Activated gamma-delta T cell treated with Interleukin-2 at 50 U/mL for 16 hours (primary cell): ENCODE data around the gene OCA2.
"Not testable (repeated sequence)": the region's sequence is repeated elsewhere in the genome, so short reads cannot be mapped to it uniquely, and the experiment has no call there.

ENCODE experiments used
- DNase-seq: peaks from one replicate; pipeline ENCODE4 v3.0.0-alpha.2; 2020

OCA2 gene

GRCh38 chr15:27993544-27993943, 105.6 kb downstream of the OCA2 start:
- no peak for DNase-seq

- no peak for DNase-seq
Observed at GRCh38 chr15:27990521-27991515, 108.3 kb downstream of the OCA2 start.

GRCh38 chr15:27989838-27990237, 109.3 kb downstream of the OCA2 start:
- no peak for DNase-seq

- DNase-seq = no peak
Observed at GRCh38 chr15:27989427-27989826, 109.7 kb downstream of the OCA2 start.

- DNase-seq = no peak
Observed at GRCh38 chr15:27985099-27985498, 114.0 kb downstream of the OCA2 start.

- no peak for DNase-seq
Observed at GRCh38 chr15:27983496-27983895, 115.6 kb downstream of the OCA2 start.

GRCh38 chr15:27977696-27978095, 121.4 kb downstream of the OCA2 start:
- no peak for DNase-seq

GRCh38 chr15:27973886-27974285, 125.2 kb downstream of the OCA2 start:
- no peak for DNase-seq

GRCh38 chr15:27970661-27971392, 128.3 kb downstream of the OCA2 start:
- no peak for DNase-seq

GRCh38 chr15:27967541-27967940, 131.6 kb downstream of the OCA2 start:
- no peak for DNase-seq

GRCh38 chr15:27965546-27965945, 133.6 kb downstream of the OCA2 start:
- no peak for DNase-seq

- no peak for DNase-seq
Observed at GRCh38 chr15:27961801-27962200, 137.3 kb downstream of the OCA2 start.

- no peak for DNase-seq
Observed at GRCh38 chr15:27958911-27959578, 140.1 kb downstream of the OCA2 start.

- DNase-seq = no peak
Observed at GRCh38 chr15:27956285-27956684, 142.8 kb downstream of the OCA2 start.

- DNase-seq = no peak
Observed at GRCh38 chr15:27955087-27955486, 144.0 kb downstream of the OCA2 start.

- DNase-seq = not testable (repeated sequence)
Observed at GRCh38 chr15:27952593-27952992, 146.5 kb downstream of the OCA2 start.

- DNase-seq = no peak
Observed at GRCh38 chr15:27951191-27951890, 147.8 kb downstream of the OCA2 start.

- DNase-seq = no peak
Observed at GRCh38 chr15:27949089-27949488, 150.0 kb downstream of the OCA2 start.

- no peak for DNase-seq
Observed at GRCh38 chr15:27939246-27939645, 159.9 kb downstream of the OCA2 start.

GRCh38 chr15:27937851-27938250, 161.3 kb downstream of the OCA2 start:
- no peak for DNase-seq

GRCh38 chr15:27936164-27936563, 163.0 kb downstream of the OCA2 start:
- DNase-seq = no peak

- no peak for DNase-seq
Observed at GRCh38 chr15:27935328-27935727, 163.8 kb downstream of the OCA2 start.

GRCh38 chr15:27934782-27935181, 164.3 kb downstream of the OCA2 start:
- DNase-seq = no peak
